OCI-LY1 (cell line): ENCODE results near the gene SLFN13.

ENCODE experiments used
- H2AFZ ChIP-seq: fragments of 200-600 bp; sonication (generic), shearing (Covaris generic); 2 replicates; pipeline ENCODE4 v1.6.0; 2014; ENCODE audit warnings: antibody characterized with exemption, mild to moderate bottlenecking, low read length
- H3F3A ChIP-seq: fragments of 200-600 bp; sonication (generic), shearing (Covaris generic); 2 replicates; pipeline ENCODE4 v1.6.0; 2014; ENCODE audit warnings: mild to moderate bottlenecking, antibody characterized with exemption, low read length, moderate library complexity; ENCODE audit not compliant: insufficient read depth
- H3K27ac ChIP-seq: fragments of 200-600 bp; sonication (generic); 2 replicates; pipeline ENCODE4 v1.5.1; 2014; ENCODE audit warnings: low read length, mixed run types, mild to moderate bottlenecking, low read depth; ENCODE audit not compliant: poor library complexity, severe bottlenecking
- H3K27me3 ChIP-seq: fragments of 200-600 bp; sonication (generic); 2 replicates; pipeline ENCODE4 v1.6.0; 2014; ENCODE audit warnings: antibody characterized with exemption, mild to moderate bottlenecking, low read length, moderate library complexity; ENCODE audit not compliant: insufficient read depth
- H3K36me3 ChIP-seq: fragments of 200-600 bp; sonication (generic); 2 replicates; pipeline ENCODE4 v1.6.1; 2014; ENCODE audit warnings: mild to moderate bottlenecking, antibody characterized with exemption, low read length, moderate library complexity, mixed read lengths; ENCODE audit not compliant: insufficient read depth
- H3K4me1 ChIP-seq: fragments of 200-600 bp; sonication (generic); 2 replicates; pipeline ENCODE4 v1.5.1; 2014; ENCODE audit warnings: mild to moderate bottlenecking, low read length, moderate library complexity; ENCODE audit not compliant: insufficient read depth, severe bottlenecking
- H3K4me2 ChIP-seq: fragments of 200-600 bp; sonication (generic), shearing (Covaris generic); 2 replicates; pipeline ENCODE4 v1.6.1; 2014; ENCODE audit warnings: low read length
- H3K4me3 ChIP-seq: fragments of 200-600 bp; sonication (generic); 2 replicates; pipeline ENCODE4 v1.5.1; 2014; ENCODE audit warnings: low read length, low read depth, mild to moderate bottlenecking, mixed read lengths; ENCODE audit not compliant: poor library complexity, severe bottlenecking
- H3K79me2 ChIP-seq: fragments of 200-600 bp; shearing (Covaris generic); 2 replicates; pipeline ENCODE4 v1.6.1; 2016; ENCODE audit warnings: mixed run types, low read length, mixed read lengths; ENCODE audit not compliant: insufficient read depth
- H3K9ac ChIP-seq: fragments of 200-600 bp; sonication (generic), shearing (Covaris generic); 2 replicates; pipeline ENCODE4 v1.6.1; 2014; ENCODE audit warnings: mild to moderate bottlenecking, low read length, mixed read lengths
- H3K9me2 ChIP-seq: fragments of 200-600 bp; sonication (generic), shearing (Covaris generic); 2 replicates; pipeline ENCODE4 v1.6.1; 2014; ENCODE audit warnings: low read depth, mild to moderate bottlenecking, low read length, mixed read lengths
- H3K9me3 ChIP-seq: fragments of 200-600 bp; shearing (Covaris generic); 2 replicates; pipeline ENCODE4 v1.6.1; 2014; ENCODE audit warnings: low read length, mixed read lengths
- H4K20me1 ChIP-seq: fragments of 200-600 bp; sonication (generic), shearing (Covaris generic); 2 replicates; pipeline ENCODE4 v1.6.0; 2016; ENCODE audit warnings: mild to moderate bottlenecking, low read length; ENCODE audit not compliant: insufficient read depth
- EZH2 ChIP-seq: fragments of 200-600 bp; sonication (generic), shearing (Covaris generic); IDR thresholded peaks from 2 replicates; pipeline ENCODE4 v1.8.0; 2017; ENCODE audit warnings: borderline replicate concordance, mixed run types, mild to moderate bottlenecking, antibody characterized with exemption, low read length, moderate library complexity, mixed read lengths
- TF ChIP-seq, protein P1 (sequence below): fragments of 200-600 bp; sonication (generic), shearing (Covaris generic); IDR thresholded peaks from 2 replicates; pipeline ENCODE4 v1.5.1; 2017; ENCODE audit warnings: mild to moderate bottlenecking, antibody characterized with exemption, low read length, moderate library complexity, mixed read lengths

SLFN13 gene

DNA sequence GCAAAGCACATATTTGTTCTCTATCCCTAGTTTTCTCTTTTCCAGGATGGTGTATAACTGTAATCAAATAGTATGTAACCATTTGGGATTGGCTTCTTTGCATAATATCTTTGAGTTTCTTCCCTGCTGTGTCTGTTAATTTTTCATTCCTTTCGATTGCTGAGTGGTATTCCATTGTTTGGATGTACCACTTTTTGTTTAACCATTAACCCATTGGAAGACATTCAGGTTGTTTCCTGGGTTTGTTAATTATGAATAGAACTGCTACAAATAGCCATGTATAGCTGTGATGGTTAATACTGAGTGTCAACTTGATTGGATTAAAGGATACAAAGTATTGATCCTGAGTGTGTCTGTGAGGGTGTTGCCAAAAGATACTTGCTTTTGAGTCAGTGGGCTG lies 4.6 kb upstream of the SLFN13 start:
- Histone ChIP-seq H3F3A (no peaks in the 10 kb centered on the region), H3K4me1 (peaks cover 16% of the 10 kb centered on the region), H4K20me1 (no peaks in the 10 kb centered on the region), H3K79me2 (no peaks in the 10 kb centered on the region), H3K36me3 (no peaks in the 10 kb centered on the region), H3K9me2 (no peaks in the 10 kb centered on the region), H3K27me3 (peaks cover 5% of the 10 kb centered on the region; the same call in 1 of the 2 replicates), H3K4me3 (no peak overlapping the region), H3K27ac (no peak overlapping the region), H3K9me3 (no peaks in the 10 kb centered on the region), H3K9ac (no peak overlapping the region), H2AFZ (no peak overlapping the region), H3K4me2 (no peak overlapping the region)
- TF ChIP-seq, protein P1, sequence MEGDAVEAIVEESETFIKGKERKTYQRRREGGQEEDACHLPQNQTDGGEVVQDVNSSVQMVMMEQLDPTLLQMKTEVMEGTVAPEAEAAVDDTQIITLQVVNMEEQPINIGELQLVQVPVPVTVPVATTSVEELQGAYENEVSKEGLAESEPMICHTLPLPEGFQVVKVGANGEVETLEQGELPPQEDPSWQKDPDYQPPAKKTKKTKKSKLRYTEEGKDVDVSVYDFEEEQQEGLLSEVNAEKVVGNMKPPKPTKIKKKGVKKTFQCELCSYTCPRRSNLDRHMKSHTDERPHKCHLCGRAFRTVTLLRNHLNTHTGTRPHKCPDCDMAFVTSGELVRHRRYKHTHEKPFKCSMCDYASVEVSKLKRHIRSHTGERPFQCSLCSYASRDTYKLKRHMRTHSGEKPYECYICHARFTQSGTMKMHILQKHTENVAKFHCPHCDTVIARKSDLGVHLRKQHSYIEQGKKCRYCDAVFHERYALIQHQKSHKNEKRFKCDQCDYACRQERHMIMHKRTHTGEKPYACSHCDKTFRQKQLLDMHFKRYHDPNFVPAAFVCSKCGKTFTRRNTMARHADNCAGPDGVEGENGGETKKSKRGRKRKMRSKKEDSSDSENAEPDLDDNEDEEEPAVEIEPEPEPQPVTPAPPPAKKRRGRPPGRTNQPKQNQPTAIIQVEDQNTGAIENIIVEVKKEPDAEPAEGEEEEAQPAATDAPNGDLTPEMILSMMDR = no peak
- TF ChIP-seq EZH2 = no peak

DNA sequence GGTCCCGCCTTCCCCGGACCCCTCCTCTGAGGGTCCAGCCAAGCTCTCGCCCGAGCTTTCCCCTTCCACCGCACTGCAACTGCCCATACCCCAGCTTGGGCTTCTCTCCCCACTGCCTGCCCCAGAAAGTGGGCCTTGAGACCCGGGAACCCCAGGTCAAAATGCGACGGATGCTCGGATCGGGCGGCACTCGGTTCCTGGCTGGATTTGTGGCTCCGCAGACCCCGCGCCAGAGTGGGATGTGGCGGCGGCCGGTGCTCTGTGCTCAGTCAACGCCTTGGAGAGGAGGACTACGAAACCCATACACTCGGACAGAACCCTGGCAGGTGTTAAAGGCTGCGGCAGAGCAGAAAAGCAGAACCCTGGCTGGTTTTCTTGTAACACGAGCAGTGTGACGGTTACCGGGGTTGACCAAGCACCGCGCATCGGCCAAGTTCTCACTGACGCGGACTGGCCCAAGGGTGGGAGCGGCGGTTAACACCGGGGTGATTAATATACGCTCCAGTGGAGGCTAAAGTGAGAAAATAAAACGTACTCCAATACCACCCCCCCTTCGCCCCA lies 885 bp upstream of the SLFN13 start:
- no peaks in the 10 kb centered on the region for H4K20me1 ChIP-seq
- H3K27ac ChIP-seq = no peak overlapping the region
- peak overlapping the region; percentile 58 for H3K4me3 ChIP-seq
- H3K27me3 ChIP-seq = peaks cover 10% of the 10 kb centered on the region; the same call in 1 of the 2 replicates
- H3K79me2 ChIP-seq = no peaks in the 10 kb centered on the region
- H3K9me2 ChIP-seq = no peaks in the 10 kb centered on the region
- no peaks in the 10 kb centered on the region for H3K9me3 ChIP-seq
- peaks cover 16% of the 10 kb centered on the region for H3K4me1 ChIP-seq
- no peak overlapping the region for H2AFZ ChIP-seq
- TF ChIP-seq EZH2 = no peak
- TF ChIP-seq, protein P1 = no peak
- peak overlapping the region; percentile 70 for H3K4me2 ChIP-seq
- H3K36me3 ChIP-seq = no peaks in the 10 kb centered on the region
- H3K9ac ChIP-seq = peak overlapping the region; percentile 17; the same call in 1 of the 2 replicates
- H3F3A ChIP-seq = no peaks in the 10 kb centered on the region

DNA sequence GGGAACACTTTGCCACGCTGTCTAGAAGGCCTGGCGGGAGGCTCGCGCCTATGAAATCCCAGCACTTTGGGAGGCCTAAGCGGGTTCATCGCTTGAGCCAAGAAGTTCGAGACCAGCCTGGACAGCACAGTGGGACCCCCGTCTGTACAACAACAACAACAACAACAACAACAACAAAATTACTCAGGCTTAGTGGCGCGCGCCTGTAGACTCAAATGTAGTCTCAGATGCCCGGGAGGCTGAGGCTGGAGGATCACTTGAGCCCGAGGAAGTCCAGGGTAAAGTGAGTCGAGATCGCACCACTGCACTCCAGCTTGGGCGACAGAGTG lies 297 bp upstream of the SLFN13 start:
- H3K9me2 ChIP-seq = no peaks in the 10 kb centered on the region
- no peaks in the 10 kb centered on the region for H3K36me3 ChIP-seq
- 0 out of 2 replicates have a peak overlapping the region, but pooled peaks have one; percentile 30 for H2AFZ ChIP-seq
- peak overlapping the region; percentile 70 for H3K4me2 ChIP-seq
- H3K4me3 ChIP-seq = peak overlapping the region; percentile 58
- peaks cover 16% of the 10 kb centered on the region for H3K4me1 ChIP-seq
- no peaks in the 10 kb centered on the region for H3K79me2 ChIP-seq
- H4K20me1 ChIP-seq = no peaks in the 10 kb centered on the region
- H3K9me3 ChIP-seq = no peaks in the 10 kb centered on the region
- no peaks in the 10 kb centered on the region for H3F3A ChIP-seq
- no peak overlapping the region for H3K27ac ChIP-seq
- H3K9ac ChIP-seq = peak overlapping the region; percentile 55
- TF ChIP-seq, protein P1 = no peak
- TF ChIP-seq EZH2 = no peak
- H3K27me3 ChIP-seq = peaks cover 10% of the 10 kb centered on the region; the same call in 1 of the 2 replicates
